ENCODE results near the gene TP73.

Gene TP73

GRCh38 chr1:3707298-3707938 lies 55.1 kb downstream of the TP73 start:
- Histone ChIP-seq H3K4me1 (ENCODE audit: control insufficient read depth, low read length) (peaks cover 17% of the 10 kb centered on the region), H3K9me2 (replicated peaks; ENCODE audit: control insufficient read depth, low read length) (no peaks in the 10 kb centered on the region), H3K4me2 (ENCODE audit: low read length) (no peak overlapping the region), H4K20me1 (ENCODE audit: control insufficient read depth, insufficient read depth, low read depth, low read length) (no peaks in the 10 kb centered on the region; the same call in 1 of the 2 replicates), H3K79me2 (ENCODE audit: control insufficient read depth, low read length) (no peaks in the 10 kb centered on the region), H3K27me3 (ENCODE audit: control insufficient read depth, low read length) (no peaks in the 10 kb centered on the region), H3K4me3 (ENCODE audit: low read length) (no peak overlapping the region), H3K27ac (ENCODE audit: low read depth, low read length) (no peak overlapping the region), H3K36me3 (ENCODE audit: control insufficient read depth, low read length) (no peaks in the 10 kb centered on the region; the same call in 1 of the 2 replicates), H3K9me3 (ENCODE audit: control insufficient read depth, insufficient read depth, low read length) (no peaks in the 10 kb centered on the region), H3F3A (ENCODE audit: control insufficient read depth, insufficient read depth) (no peaks in the 10 kb centered on the region)
- no peak for TF ChIP-seq CTCF (IDR thresholded peaks at IDR 0.05; ENCODE audit: low read depth, low read length, poor library complexity, severe bottlenecking)
- no peak for TF ChIP-seq EZH2phosphoT487 (IDR thresholded peaks at IDR 0.05; ENCODE audit: borderline replicate concordance, low read length)

- Histone ChIP-seq H3K79me2 (ENCODE audit: control insufficient read depth, low read length) (no peaks in the 10 kb centered on the region), H3K27me3 (ENCODE audit: control insufficient read depth, low read length) (no peaks in the 10 kb centered on the region), H4K20me1 (ENCODE audit: control insufficient read depth, insufficient read depth, low read depth, low read length) (no peaks in the 10 kb centered on the region; the same call in 1 of the 2 replicates), H3K4me2 (ENCODE audit: low read length) (no peak overlapping the region), H3K9me2 (replicated peaks; ENCODE audit: control insufficient read depth, low read length) (no peaks in the 10 kb centered on the region), H3K4me1 (ENCODE audit: control insufficient read depth, low read length) (peaks cover 17% of the 10 kb centered on the region), H3K9me3 (ENCODE audit: control insufficient read depth, insufficient read depth, low read length) (no peaks in the 10 kb centered on the region), H3F3A (ENCODE audit: control insufficient read depth, insufficient read depth) (no peaks in the 10 kb centered on the region), H3K36me3 (ENCODE audit: control insufficient read depth, low read length) (no peaks in the 10 kb centered on the region; the same call in 1 of the 2 replicates), H3K27ac (ENCODE audit: low read depth, low read length) (no peak overlapping the region), H3K4me3 (ENCODE audit: low read length) (no peak overlapping the region)
- TF ChIP-seq EZH2phosphoT487 (IDR thresholded peaks at IDR 0.05; ENCODE audit: borderline replicate concordance, low read length) (no peak), CTCF (IDR thresholded peaks at IDR 0.05; ENCODE audit: low read depth, low read length, poor library complexity, severe bottlenecking) (no peak)
These were observed 55.6 kb downstream of the TP73 start for GRCh38 chr1:3707939-3708328.

GRCh38 chr1:3708791-3709190 lies 56.5 kb downstream of the TP73 start:
- no peaks in the 10 kb centered on the region for H3F3A ChIP-seq (ENCODE audit: control insufficient read depth, insufficient read depth)
- H3K79me2 ChIP-seq (ENCODE audit: control insufficient read depth, low read length) = no peaks in the 10 kb centered on the region
- peaks cover 8% of the 10 kb centered on the region for H3K4me1 ChIP-seq (ENCODE audit: control insufficient read depth, low read length)
- TF ChIP-seq EZH2phosphoT487 (IDR thresholded peaks at IDR 0.05; ENCODE audit: borderline replicate concordance, low read length) (no peak), CTCF (IDR thresholded peaks at IDR 0.05; ENCODE audit: low read depth, low read length, poor library complexity, severe bottlenecking) (no peak)
- H3K4me3 ChIP-seq (ENCODE audit: low read length) = no peak overlapping the region
- H4K20me1 ChIP-seq (ENCODE audit: control insufficient read depth, insufficient read depth, low read depth, low read length) = no peaks in the 10 kb centered on the region; the same call in 1 of the 2 replicates
- no peaks in the 10 kb centered on the region for H3K9me2 ChIP-seq (replicated peaks; ENCODE audit: control insufficient read depth, low read length)
- H3K4me2 ChIP-seq (ENCODE audit: low read length) = no peak overlapping the region
- H3K9me3 ChIP-seq (ENCODE audit: control insufficient read depth, insufficient read depth, low read length) = no peaks in the 10 kb centered on the region
- no peaks in the 10 kb centered on the region for H3K27me3 ChIP-seq (ENCODE audit: control insufficient read depth, low read length)
- no peak overlapping the region for H3K27ac ChIP-seq (ENCODE audit: low read depth, low read length)
- no peaks in the 10 kb centered on the region; the same call in 1 of the 2 replicates for H3K36me3 ChIP-seq (ENCODE audit: control insufficient read depth, low read length)

Data from DOHH2 (cell line).